ENCODE measurements around the gene TNP2.
"Not testable (repeated sequence)": the region's sequence is repeated elsewhere in the genome, so short reads cannot be mapped to it uniquely, and the experiment has no call there.

The TNP2 gene

GRCh38 chr16:11295672-11296071, 26.5 kb upstream of the TNP2 start:
- no peak overlapping the region for H3K4me3 ChIP-seq (ENCODE audit: low read depth, low read length)
- no peak for DNase-seq (ENCODE audit: low read depth)
- no peak for TF ChIP-seq CTCF (conservative IDR thresholded peaks at IDR 0.05; ENCODE audit: low read depth, low read length)

GRCh38 chr16:11292076-11292748, 23.1 kb upstream of the TNP2 start:
- no peak overlapping the region for H3K4me3 ChIP-seq (ENCODE audit: low read depth, low read length)
- no peak for TF ChIP-seq CTCF (conservative IDR thresholded peaks at IDR 0.05; ENCODE audit: low read depth, low read length)
- DNase-seq (ENCODE audit: low read depth): no peak

GRCh38 chr16:11291091-11291703, 22.1 kb upstream of the TNP2 start:
- no peak for TF ChIP-seq CTCF (conservative IDR thresholded peaks at IDR 0.05; ENCODE audit: low read depth, low read length)
- no peak for DNase-seq (ENCODE audit: low read depth)
- no peak overlapping the region for H3K4me3 ChIP-seq (ENCODE audit: low read depth, low read length)

- TF ChIP-seq CTCF (conservative IDR thresholded peaks at IDR 0.05; ENCODE audit: low read depth, low read length): no peak
- no peak for DNase-seq (ENCODE audit: low read depth)
- H3K4me3 ChIP-seq (ENCODE audit: low read depth, low read length): no peak overlapping the region
Measured at GRCh38 chr16:11290102-11290893, 21.2 kb upstream of the TNP2 start.

- not testable (repeated sequence) for H3K4me3 ChIP-seq (ENCODE audit: low read depth, low read length); DNase-seq (ENCODE audit: low read depth)
Measured at GRCh38 chr16:11289696-11290095, 20.6 kb upstream of the TNP2 start.

- no peak for TF ChIP-seq CTCF (conservative IDR thresholded peaks at IDR 0.05; ENCODE audit: low read depth, low read length)
- no peak overlapping the region for H3K4me3 ChIP-seq (ENCODE audit: low read depth, low read length)
Measured at GRCh38 chr16:11289202-11289601, 20.1 kb upstream of the TNP2 start.

GRCh38 chr16:11285842-11286241, 16.7 kb upstream of the TNP2 start:
- no peak for DNase-seq (ENCODE audit: low read depth)
- no peak for TF ChIP-seq CTCF (conservative IDR thresholded peaks at IDR 0.05; ENCODE audit: low read depth, low read length)
- H3K4me3 ChIP-seq (ENCODE audit: low read depth, low read length): no peak overlapping the region

More at GRCh38 chr16:11289202-11289601, 20.1 kb upstream of the TNP2 start:
- DNase-seq (ENCODE audit: low read depth): no peak

Data from choroid plexus epithelial cell (primary cell).